Skeletal muscle satellite cell (primary cell): ENCODE data around the gene ZNF695.
"Not testable (repeated sequence)": the region's sequence is repeated elsewhere in the genome, so short reads cannot be mapped to it uniquely, and the experiment has no call there.

ENCODE experiments used
- H3K27me3 ChIP-seq: 2 replicates; pipeline ENCODE4 v1.7.0; 2013; ENCODE audit warnings: low read length; ENCODE audit not compliant: control insufficient read depth, insufficient read depth
- H3K36me3 ChIP-seq: 2 replicates; pipeline ENCODE4 v1.7.0; 2013; ENCODE audit warnings: mild to moderate bottlenecking, control low read depth, low read length; ENCODE audit not compliant: insufficient read depth
- H3K4me1 ChIP-seq: 2 replicates; pipeline ENCODE4 v1.7.0; 2013; ENCODE audit warnings: low read length; ENCODE audit not compliant: control insufficient read depth, insufficient read depth
- H3K4me2 ChIP-seq: 2 replicates; pipeline ENCODE4 v1.7.0; 2013; ENCODE audit warnings: mild to moderate bottlenecking, low read length
- H3K4me3 ChIP-seq: 2 replicates; pipeline ENCODE4 v1.7.0; 2013; ENCODE audit warnings: low read length
- H3K9ac ChIP-seq: 2 replicates; pipeline ENCODE4 v1.7.0; 2013; ENCODE audit warnings: mild to moderate bottlenecking, low read depth, low read length, moderate library complexity
- H3K9me3 ChIP-seq: replicated peaks from 2 replicates; pipeline ENCODE4 v1.7.0; 2013; ENCODE audit warnings: mild to moderate bottlenecking, control low read depth, low read length

Gene ZNF695

GRCh38 chr1:247004081-247004480 is 3.8 kb downstream of the ZNF695 start:
- H3K9me3 ChIP-seq, H3K4me2 ChIP-seq, H3K4me3 ChIP-seq, H3K36me3 ChIP-seq, H3K27me3 ChIP-seq, H3K4me1 ChIP-seq, H3K9ac ChIP-seq: not testable (repeated sequence)

GRCh38 chr1:246989901-246990300 is 18.0 kb downstream of the ZNF695 start:
- Histone ChIP-seq H3K27me3 (no peaks in the 10 kb centered on the region), H3K9ac (no peak overlapping the region), H3K36me3 (peaks cover 28% of the 10 kb centered on the region), H3K4me3 (no peak overlapping the region), H3K9me3 (peaks cover 33% of the 10 kb centered on the region), H3K4me2 (no peak overlapping the region), H3K4me1 (no peaks in the 10 kb centered on the region)

- Histone ChIP-seq H3K36me3 (peaks cover 28% of the 10 kb centered on the region), H3K27me3 (no peaks in the 10 kb centered on the region), H3K4me1 (no peaks in the 10 kb centered on the region), H3K9ac (no peak overlapping the region), H3K4me2 (no peak overlapping the region), H3K9me3 (peaks cover 36% of the 10 kb centered on the region), H3K4me3 (no peak overlapping the region)
These were observed 19.5 kb downstream of the ZNF695 start for GRCh38 chr1:246988316-246988715.

- peaks cover 28% of the 10 kb centered on the region for H3K36me3 ChIP-seq
- H3K4me3 ChIP-seq: no peak overlapping the region
- no peaks in the 10 kb centered on the region for H3K27me3 ChIP-seq
- H3K4me1 ChIP-seq: no peaks in the 10 kb centered on the region
- H3K4me2 ChIP-seq: no peak overlapping the region
- H3K9me3 ChIP-seq: peaks cover 39% of the 10 kb centered on the region
- no peak overlapping the region for H3K9ac ChIP-seq
These were observed 20.7 kb downstream of the ZNF695 start for GRCh38 chr1:246987083-246987690.

GRCh38 chr1:246978785-246979184 is 29.1 kb downstream of the ZNF695 start:
- Histone ChIP-seq H3K4me2 (no peak overlapping the region), H3K4me1 (no peaks in the 10 kb centered on the region), H3K4me3 (no peak overlapping the region), H3K27me3 (no peaks in the 10 kb centered on the region), H3K9ac (no peak overlapping the region), H3K9me3 (peaks cover 29% of the 10 kb centered on the region), H3K36me3 (peaks cover 8% of the 10 kb centered on the region)

GRCh38 chr1:246978281-246978680 is 29.6 kb downstream of the ZNF695 start:
- H3K27me3 ChIP-seq: no peaks in the 10 kb centered on the region
- peaks cover 27% of the 10 kb centered on the region for H3K9me3 ChIP-seq
- H3K36me3 ChIP-seq: peaks cover 8% of the 10 kb centered on the region
- no peaks in the 10 kb centered on the region for H3K4me1 ChIP-seq
- no peak overlapping the region for H3K4me3 ChIP-seq
- no peak overlapping the region for H3K9ac ChIP-seq
- no peak overlapping the region for H3K4me2 ChIP-seq

GRCh38 chr1:246971969-246972368 is 35.9 kb downstream of the ZNF695 start:
- no peaks in the 10 kb centered on the region for H3K9me3 ChIP-seq
- H3K27me3 ChIP-seq: no peaks in the 10 kb centered on the region
- no peaks in the 10 kb centered on the region for H3K36me3 ChIP-seq
- H3K4me1 ChIP-seq: no peaks in the 10 kb centered on the region
- H3K4me3 ChIP-seq: no peak overlapping the region
- H3K9ac ChIP-seq: no peak overlapping the region
- no peak overlapping the region for H3K4me2 ChIP-seq

- Histone ChIP-seq H3K4me3 (no peak overlapping the region), H3K36me3 (no peaks in the 10 kb centered on the region), H3K9ac (no peak overlapping the region), H3K4me1 (no peaks in the 10 kb centered on the region), H3K4me2 (no peak overlapping the region), H3K27me3 (no peaks in the 10 kb centered on the region), H3K9me3 (no peaks in the 10 kb centered on the region)
These were observed 36.7 kb downstream of the ZNF695 start for GRCh38 chr1:246971090-246971721.

GRCh38 chr1:246969621-246970020 is 38.2 kb downstream of the ZNF695 start:
- no peak overlapping the region for H3K4me3 ChIP-seq
- H3K9me3 ChIP-seq: no peaks in the 10 kb centered on the region
- H3K27me3 ChIP-seq: no peaks in the 10 kb centered on the region
- no peak overlapping the region for H3K9ac ChIP-seq
- no peaks in the 10 kb centered on the region for H3K4me1 ChIP-seq
- no peak overlapping the region for H3K4me2 ChIP-seq
- no peaks in the 10 kb centered on the region for H3K36me3 ChIP-seq

GRCh38 chr1:246966502-246966901 is 41.4 kb downstream of the ZNF695 start:
- H3K36me3 ChIP-seq: no peaks in the 10 kb centered on the region
- no peaks in the 10 kb centered on the region for H3K27me3 ChIP-seq
- H3K4me1 ChIP-seq: peaks cover 3% of the 10 kb centered on the region
- no peak overlapping the region for H3K4me3 ChIP-seq
- no peaks in the 10 kb centered on the region for H3K9me3 ChIP-seq
- H3K4me2 ChIP-seq: no peak overlapping the region
- no peak overlapping the region for H3K9ac ChIP-seq

GRCh38 chr1:246959944-246960693 is 47.7 kb downstream of the ZNF695 start:
- Histone ChIP-seq H3K4me2 (no peak overlapping the region), H3K4me1 (peaks cover 8% of the 10 kb centered on the region), H3K27me3 (no peaks in the 10 kb centered on the region), H3K36me3 (no peaks in the 10 kb centered on the region), H3K9ac (no peak overlapping the region), H3K9me3 (no peaks in the 10 kb centered on the region), H3K4me3 (no peak overlapping the region)
